Cardiac fibroblast (primary cell): ENCODE measurements around the gene NPAS3.

Experiments used
- DNase-seq, 2 donors: peaks; one replicate each; pipeline versions ENCODE4 v3.0.0 to v3.0.0-alpha.2; 2010; ENCODE audit warnings: low read depth in 2 of 2
- H3K4me3 ChIP-seq, 2 donors: replicated peaks in 1 of 2; 1 replicate in 1 of 2; 2 replicates in 1 of 2; pipeline ENCODE4 v1.5.1; 2011; ENCODE audit warnings: low read depth in 2 of 2, low read length in 2 of 2, mild to moderate bottlenecking in 2 of 2, moderate library complexity in 1 of 2
- CTCF ChIP-seq: IDR thresholded peaks from one replicate; pipeline ENCODE4 v1.5.1; 2011; ENCODE audit warnings: low read depth, mild to moderate bottlenecking, low read length, inconsistent platforms

NPAS3 gene

DNA sequence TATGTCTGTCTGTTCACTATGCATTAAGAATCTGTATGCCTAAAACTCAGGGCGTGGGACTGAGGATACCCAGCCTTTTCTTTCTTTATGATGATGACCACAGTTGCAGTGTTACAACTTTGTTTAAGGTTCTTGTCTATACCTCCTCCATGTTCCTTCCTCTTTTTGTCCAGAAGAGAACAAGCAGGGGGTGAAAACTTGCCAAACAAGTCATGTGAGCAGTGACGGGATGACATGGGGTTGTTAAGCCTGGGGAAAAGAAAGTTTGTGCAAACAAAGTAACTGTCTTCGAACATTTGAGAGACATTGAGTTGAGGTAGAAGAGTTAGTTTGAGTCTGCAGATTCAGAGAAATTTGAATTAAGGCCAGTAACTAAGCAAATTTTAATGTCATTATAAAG is 505.5 kb downstream of the NPAS3 start:
- no peak overlapping the region for H3K4me3 ChIP-seq
- no peak for TF ChIP-seq CTCF
- no peak for DNase-seq

- no peak for DNase-seq
- no peak for TF ChIP-seq CTCF
- H3K4me3 ChIP-seq, result no peak overlapping the region
Measured at GRCh38 chr14:33449268-33449667, 510.6 kb downstream of the NPAS3 start.

- no peak for TF ChIP-seq CTCF
- DNase-seq, result no peak
- no peak overlapping the region for H3K4me3 ChIP-seq
Measured at GRCh38 chr14:33449703-33450395, 511.2 kb downstream of the NPAS3 start.

DNA sequence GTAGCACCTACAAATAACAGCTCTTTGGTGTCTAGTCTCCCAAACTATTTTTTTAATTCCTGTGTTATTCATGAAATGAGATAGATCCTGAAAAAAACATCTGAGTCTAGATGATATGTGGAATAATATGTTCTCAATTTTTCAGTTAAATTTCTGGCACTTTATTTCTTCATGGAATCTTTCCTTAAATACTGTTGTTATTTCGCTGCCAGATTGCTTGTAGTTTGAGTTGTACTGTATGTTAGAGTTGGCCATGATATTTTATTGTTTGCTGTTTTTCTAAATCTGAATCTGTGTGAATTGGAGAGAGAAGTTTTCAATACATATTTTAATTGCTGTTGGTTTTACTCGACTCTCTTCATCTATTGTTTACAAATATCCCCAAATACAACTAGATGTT is 511.7 kb downstream of the NPAS3 start:
- no peak for TF ChIP-seq CTCF
- DNase-seq, result no peak
- H3K4me3 ChIP-seq, result no peak overlapping the region

DNA sequence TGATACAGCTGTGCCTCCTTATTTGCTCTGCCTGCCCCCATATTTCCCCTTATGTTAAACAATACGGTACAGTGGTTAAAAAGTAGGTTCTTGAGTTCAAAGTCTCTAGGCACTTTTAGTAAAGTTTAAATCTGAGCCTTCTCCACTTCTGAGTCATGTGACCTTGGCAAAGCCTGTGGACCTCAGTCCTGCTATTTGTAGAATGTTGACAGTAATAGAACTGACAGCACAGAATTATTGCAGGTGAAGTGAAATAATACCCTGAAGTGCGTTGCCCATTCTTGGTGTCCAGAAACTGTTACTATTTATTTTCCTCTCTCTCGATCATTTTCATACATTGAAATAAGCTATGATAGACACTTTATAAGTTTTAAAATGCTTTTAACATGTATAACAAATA is 512.5 kb downstream of the NPAS3 start:
- DNase-seq, result no peak
- H3K4me3 ChIP-seq, result no peak overlapping the region
- TF ChIP-seq CTCF, result no peak

GRCh38 chr14:33452995-33453394 is 514.3 kb downstream of the NPAS3 start:
- no peak for DNase-seq

More at GRCh38 chr14:33452995-33453394, 514.3 kb downstream of the NPAS3 start:
- H3K4me3 ChIP-seq, result no peak overlapping the region
- TF ChIP-seq CTCF, result no peak
